GM18909 (cell line): ENCODE measurements around the gene CCDC185.

ENCODE experiments used
- ATAC-seq: cut with Tn5 transposase; IDR thresholded peaks from one replicate; pipeline ENCODE4 v1.9.1; 2021; ENCODE audit warnings: mild to moderate bottlenecking; ENCODE audit not compliant: unreplicated experiment, poor library complexity

CCDC185 gene

DNA sequence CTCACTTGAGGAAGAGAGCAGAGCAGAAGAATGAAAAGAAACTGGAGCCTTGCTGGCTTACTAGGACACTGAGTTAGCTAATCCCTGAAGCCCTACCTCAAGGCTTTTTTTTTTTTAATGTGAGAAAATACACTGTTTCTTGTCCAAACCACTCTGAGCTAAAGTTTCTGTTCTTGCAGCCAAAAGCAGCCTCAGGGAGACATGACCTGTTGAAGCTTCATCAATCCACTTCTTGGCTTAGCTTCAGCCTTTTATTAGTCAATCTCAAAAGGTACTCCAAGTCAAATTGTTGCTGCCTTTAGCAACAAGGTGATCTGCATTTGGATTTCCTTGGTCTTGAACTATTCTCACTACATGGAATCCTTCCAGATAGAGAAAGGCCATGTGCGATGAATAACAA is 33.7 kb downstream of the CCDC185 start:
- ATAC-seq: no peak

DNA sequence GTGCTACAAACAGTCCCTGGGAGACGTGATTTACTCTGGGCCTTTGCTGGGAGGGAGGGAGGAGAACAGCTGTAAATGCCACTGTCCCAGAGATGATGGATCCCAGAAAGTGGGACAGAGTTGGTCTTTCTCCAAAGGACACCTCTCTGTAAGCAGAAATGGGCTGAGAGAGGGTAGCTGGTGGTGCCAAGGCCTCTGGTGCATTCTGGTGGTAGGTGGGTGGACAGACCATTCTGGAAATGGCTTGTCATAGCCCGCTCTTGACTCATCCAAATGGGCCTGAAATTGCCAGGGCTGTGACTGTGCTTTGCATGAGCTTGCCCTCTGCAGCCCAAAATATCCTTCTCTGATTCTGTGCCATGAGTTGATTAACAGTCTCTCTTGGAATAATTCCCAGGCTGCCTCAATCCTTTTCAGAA is 36.1 kb downstream of the CCDC185 start:
- no peak for ATAC-seq

DNA sequence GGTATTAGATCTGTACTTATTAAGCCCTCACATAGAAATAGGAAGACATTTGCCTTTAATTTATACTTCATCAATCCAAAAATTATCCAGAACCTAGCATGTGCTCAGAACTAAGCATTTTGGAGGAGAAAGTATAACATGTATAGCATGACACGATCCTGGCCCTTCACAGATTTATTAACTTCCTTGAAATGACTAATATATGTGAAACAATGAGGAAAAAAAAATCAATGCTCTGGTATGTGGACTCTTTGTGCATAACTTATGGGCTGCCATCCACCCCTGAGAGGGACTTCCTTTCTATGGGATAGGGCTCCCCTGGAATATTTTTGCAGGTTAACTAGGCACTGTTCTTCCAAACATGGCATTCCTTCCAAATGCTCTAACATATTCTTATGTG is 36.6 kb downstream of the CCDC185 start:
- ATAC-seq: no peak

DNA sequence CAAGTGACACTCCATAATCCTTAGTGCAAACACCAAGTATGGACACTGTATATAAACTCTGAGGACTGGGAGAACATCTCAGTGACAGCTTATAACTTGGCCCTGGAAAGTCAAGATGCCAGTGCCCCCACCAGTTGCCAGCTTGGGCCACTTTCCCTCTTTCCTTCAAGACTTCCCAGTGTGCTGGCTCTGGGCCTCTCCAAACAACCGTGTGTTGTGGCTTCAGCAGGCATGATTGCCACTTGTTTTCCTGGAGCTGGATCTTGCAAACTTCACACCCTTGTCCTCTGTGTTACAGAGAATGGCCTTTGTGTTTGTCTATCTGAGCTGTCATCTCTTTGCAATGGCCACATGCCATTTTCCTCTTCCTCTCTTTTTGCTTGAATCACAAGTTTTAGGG is 37.0 kb downstream of the CCDC185 start:
- ATAC-seq: no peak

DNA sequence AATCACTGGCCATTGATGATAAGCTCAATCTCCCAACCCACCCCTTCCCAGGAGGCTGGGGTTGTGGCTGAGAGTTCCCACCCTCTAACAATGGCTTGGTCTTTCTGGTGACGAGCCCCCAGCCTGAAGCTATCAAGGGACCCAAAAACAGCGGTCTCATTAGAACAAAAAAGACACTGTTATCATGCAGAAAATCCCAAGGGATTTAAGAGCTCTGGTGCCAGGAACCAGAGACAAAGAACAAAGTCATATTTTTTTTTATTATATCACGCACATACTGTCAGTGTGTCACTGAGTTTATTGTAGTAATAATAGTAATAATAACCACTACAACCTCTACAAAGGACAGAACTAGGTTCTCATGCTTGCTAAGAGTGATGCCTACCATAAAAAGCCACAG is 43.9 kb downstream of the CCDC185 start:
- no peak for ATAC-seq

DNA sequence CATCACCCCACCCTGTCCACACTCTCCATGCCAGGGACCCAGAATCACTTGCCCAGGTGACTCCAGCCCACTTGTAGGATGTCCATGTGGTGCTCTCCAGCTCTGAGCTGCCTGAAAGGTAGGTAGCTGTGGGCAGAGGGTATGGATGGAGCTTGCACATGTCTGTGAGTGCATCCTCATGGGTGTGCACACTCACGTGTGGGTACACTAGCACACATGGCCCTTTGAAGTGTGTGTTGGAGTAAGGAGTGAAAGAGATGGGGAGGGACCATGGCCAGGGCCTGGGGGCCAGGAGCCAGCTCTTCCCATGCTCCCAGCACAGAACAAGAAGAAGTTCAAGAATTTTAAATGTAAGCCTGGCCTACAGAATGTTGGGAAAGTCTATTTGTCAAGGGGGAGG is 50.2 kb downstream of the CCDC185 start:
- no peak for ATAC-seq

DNA sequence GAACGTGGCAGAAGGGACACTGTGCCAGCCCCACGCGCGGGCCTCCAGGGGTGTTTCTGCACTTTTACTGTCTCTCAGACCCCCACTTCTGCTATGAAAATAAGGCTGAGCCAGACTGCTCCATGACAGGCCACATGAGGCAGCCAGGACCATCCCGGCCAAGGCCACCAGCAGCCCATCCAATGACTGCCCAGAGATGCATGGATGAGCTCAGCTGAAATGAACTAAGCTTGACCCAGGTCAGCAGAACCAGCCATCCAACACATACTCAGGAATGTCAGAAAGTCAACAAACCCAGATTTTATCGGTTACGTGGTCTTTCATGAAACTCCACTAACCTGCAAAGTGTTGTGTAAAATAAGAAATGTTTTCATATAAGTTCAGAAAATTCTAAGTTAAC is 51.2 kb downstream of the CCDC185 start:
- ATAC-seq: no peak
